Activated CD4-positive, alpha-beta T cell treated with anti-CD3 and anti-CD28 coated beads for 24 hours (primary cell): ENCODE results near the gene MAD1L1.
"Not testable (repeated sequence)": the region's sequence is repeated elsewhere in the genome, so short reads cannot be mapped to it uniquely, and the experiment has no call there.

ENCODE experiments used
- DNase-seq, 2 donors: peaks; one replicate each; pipeline ENCODE4 v3.0.0-alpha.2; 2020; ENCODE audit warnings: low read depth in 2 of 2

MAD1L1 gene

GRCh38 chr7:1974290-1975101, 258.2 kb downstream of the MAD1L1 start:
- no peak for DNase-seq

DNA sequence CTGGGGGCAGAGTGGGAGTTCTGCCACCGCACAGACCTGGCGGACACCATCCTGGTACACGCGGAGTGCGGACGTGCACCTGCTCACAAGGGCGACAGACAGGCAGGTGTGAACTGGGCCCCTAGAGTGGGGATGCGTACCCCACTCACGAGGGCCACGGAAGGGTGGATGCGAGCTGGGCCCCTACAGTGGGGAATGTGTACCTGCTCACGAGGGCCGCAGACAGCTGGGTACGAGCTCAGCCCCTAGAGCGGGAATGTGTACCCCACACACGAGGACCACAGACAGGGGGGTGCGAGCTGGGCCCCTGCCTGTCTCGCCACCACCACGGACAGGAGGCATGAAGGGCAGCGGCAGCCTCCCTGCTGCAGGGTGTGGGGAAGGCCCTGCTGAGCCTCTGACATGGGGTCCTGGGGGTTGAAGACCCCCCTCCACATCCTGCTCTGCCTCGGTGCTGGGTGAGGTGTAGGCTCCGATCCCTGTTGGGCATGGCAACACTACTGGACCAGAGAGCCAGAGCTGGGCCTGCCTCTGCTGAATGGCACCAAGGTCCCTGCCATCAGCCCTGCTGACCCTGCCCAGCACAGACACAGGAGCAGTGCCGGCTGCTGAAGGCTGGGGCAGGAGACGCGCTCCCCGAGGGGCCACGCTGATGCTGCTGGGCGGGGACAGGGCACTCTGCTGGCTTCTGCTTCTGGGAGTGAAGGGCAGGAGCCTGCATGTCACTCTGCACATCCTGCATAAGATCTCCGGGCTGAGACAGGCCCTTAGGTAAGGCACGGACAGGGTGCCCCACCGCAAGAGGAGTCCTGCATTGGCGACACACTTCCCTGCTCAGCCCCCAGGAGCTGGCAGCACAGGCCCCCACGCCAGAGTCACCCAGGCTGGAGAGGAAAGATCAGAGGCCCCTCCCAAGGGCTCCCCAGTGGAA, 259.2 kb downstream of the MAD1L1 start:
- DNase-seq = no peak

DNA sequence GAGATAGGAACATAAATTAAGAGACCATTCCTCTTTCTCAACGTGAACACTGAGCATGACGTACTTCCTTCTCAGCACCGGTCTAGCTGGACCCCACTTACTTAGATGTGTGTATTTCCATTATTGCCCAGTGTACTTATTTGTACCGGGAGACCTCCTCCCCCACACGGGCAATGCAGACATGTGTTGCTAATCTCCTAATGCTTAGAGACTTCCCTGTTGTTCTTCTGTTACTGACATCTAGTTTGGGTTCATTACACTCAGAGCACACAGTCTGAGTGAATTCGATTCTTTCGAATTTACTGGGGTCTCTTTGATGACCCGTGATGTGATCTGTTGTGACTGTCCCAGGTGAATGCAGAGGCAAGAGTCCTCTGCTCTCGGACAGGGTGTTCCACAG, 260.0 kb downstream of the MAD1L1 start:
- no peak for DNase-seq

DNA sequence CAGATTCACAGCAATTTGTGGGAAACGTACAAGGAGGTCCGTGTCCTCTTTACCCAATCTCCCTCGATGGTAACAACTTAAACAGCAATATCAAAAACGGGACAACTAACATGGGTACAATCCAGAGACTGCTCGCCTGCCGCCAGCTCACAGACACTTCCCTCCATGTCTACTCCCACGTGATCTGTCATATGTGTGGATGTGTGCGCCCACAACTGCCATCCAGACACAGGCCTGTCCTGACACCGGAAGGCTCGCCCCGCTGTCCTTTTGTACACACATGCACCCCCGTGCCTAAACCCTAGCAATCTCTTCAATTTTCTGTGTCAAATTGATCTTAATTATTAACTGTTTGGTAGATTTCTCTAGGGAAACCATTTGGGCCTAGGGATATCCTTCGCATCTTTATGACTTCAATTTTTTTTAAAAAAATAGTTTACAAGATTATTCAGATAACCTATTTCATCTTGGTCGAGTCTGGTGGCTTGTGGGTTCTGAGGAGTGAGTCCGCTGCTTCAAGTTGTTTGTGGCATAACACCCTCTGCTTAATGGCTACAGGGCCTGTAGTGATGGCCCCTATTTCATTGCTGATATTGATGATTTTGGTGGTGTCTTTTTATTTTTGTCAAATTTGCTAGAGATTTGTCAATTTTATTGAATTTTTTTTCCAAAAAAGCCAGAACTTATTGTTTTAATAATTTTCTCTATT, 260.6 kb downstream of the MAD1L1 start:
- DNase-seq = no peak

- no peak for DNase-seq
Measured at GRCh38 chr7:1970895-1971294, 261.9 kb downstream of the MAD1L1 start.

DNA sequence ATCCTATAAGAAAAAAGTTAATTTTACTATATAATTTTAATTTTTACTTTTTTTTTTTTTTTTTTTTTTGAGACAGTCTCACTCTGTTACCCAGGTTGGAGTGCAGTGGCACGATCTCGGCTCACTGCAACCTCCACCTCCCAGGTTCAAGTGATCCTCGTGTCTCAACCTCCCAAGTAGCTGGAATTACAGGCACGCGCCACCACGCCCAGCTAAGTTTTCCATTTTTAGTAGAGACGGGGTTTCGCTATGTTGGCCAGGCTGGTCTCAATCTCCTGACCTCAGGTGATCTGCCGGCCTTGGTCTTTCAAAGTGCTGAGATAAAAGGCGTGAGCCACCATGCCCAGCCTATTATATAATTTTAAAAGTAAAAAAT, 262.5 kb downstream of the MAD1L1 start:
- DNase-seq = not testable (repeated sequence)

GRCh38 chr7:1969459-1970284, 263.1 kb downstream of the MAD1L1 start:
- DNase-seq = no peak

DNA sequence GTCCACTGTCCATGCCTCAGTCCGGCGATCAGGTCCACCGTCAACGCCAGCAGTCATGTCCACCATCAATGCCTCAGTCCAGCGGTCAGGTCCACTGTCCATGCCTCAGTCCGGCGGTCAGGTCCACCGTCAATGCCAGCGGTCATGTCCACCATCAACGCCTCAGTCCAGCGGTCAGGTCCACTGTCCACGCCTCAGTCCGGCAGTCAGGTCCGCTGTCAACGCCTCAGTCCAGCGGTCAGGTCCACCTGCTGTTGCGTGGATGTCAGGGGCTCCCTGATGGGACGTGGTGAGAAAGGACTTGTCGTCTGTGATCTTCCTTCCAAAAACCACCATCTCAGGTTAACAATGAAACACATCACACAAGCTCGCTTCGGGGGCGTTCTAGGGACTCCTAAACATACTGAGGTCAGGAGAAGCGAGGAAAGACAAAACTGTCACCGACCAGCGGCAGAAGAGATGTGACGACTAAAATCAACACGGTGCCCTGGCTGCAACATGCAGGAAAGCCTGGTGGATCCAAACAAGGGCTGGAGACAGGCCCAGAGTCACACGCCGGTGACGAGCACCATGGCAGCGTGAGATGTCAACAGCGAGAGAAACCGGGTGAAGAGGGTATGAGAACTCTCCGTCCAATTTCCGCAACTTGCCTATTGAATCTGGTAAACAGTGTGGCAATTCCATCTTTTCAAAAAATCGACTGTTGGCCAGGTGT, 264.2 kb downstream of the MAD1L1 start:
- no peak for DNase-seq

- no peak for DNase-seq
Measured at GRCh38 chr7:1967512-1968396, 265.0 kb downstream of the MAD1L1 start.

GRCh38 chr7:1966631-1967200, 266.0 kb downstream of the MAD1L1 start:
- no peak for DNase-seq

GRCh38 chr7:1965579-1966294, 267.0 kb downstream of the MAD1L1 start:
- no peak for DNase-seq

DNA sequence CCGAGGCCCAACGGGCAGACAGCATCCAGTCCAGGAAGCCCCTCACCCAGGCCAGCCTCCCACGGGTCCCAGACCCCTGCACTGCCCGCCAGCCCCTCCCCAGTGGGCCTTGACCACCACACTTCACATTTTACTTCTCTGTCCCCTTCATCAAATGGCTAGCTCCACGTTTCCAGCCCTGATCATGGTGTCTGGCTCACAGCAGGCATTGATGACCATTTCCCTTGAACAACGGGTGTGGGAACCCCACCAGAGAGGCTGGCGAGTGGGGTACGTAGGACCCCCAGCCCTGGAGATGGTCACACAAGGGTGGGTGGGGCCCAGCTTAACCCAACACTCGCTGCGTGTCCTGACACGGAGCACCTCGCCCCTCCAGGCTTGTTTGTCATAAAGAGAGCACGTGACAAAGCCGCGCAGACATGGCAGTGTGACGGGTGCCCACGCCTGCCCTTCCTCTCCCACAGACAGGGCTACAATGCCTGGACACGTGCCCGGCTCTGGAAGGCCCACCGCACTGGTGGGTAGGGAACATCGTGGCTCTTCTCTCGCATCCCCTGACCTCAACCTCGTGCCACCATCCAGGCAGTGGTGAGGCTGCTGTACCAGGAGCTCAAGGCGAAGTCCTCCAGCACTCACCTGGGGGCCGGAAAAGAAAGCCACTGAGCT, 267.7 kb downstream of the MAD1L1 start:
- no peak for DNase-seq

DNA sequence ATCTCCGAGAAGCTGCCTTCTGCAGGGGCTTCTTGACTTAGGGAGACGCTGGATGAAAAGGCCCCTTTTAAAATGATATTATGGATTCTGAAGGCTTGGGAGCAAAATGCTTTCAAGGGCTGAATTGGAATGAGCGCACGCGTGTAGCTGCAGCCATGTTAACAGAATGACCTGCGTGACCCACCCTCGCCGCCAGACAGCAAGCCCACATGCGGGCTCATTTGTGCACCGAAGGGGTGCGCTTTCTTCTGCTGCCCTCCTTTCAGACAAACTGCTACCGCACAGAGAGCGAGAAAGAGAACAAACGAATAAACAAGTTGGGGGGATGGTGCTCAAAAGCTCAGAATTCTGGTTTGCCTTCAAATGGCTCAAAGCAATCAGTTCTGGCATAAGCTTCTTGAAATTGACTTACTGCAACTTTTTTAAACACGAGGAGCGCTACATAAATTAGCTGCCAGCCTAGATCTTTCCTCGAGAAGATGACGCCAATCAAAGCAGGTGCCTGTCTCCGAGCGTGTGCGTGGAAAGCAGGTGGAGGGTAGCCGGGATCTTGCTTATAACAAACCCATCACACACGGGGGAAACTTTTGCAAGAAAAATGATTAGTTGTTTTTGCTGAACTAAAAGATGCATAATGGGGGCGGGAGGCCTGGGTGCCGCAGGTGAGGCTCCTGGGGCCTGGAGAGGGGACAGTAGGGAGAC, 268.4 kb downstream of the MAD1L1 start:
- no peak for DNase-seq

GRCh38 chr7:1963575-1963974, 269.2 kb downstream of the MAD1L1 start:
- DNase-seq = no peak

GRCh38 chr7:1961701-1962276, 271.0 kb downstream of the MAD1L1 start:
- peak in 1 of 2 donors; percentile 22 for DNase-seq

DNA sequence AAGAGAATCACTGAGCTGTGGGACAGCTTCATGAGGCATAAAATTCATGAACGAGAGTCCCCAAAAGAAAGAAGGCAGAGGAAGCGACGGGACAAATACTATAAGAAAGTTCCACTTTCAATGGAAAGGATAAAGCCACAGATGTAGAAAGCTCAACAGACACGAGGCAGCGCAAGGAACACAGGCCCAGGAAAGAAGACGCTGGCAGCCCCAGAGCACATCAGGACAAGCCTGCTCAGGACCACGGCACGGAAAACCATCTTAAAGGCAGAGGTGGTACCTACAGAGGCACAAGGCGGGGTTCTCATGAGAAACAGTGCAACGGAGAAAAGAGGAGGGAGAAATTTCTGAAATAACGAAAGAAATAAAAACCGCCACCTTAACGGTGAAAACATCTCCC, 273.4 kb downstream of the MAD1L1 start:
- no peak for DNase-seq
